A549 treated with ZK216348 at 1 μM for 4 hours (cell line): ENCODE data around the gene TAS2R4. TPM values are rescaled to one million over a fixed set of nuclear protein-coding genes. Genes with fewer than 3 reads are reported as not detected.

Experiments
- total RNA-seq: library from RNA; stranded (reverse); fragments of 200-300 nt; extraction: Qiagen RNA extraction; gene quantifications from 5 replicates; pipeline ENCODE4 v1.2.3, GENCODE V29; 2022; ENCODE audit warnings: low read depth

Gene TAS2R4
- 0.11 to 0.20 TPM (median 0.18 TPM) in 5 replicates for total RNA-seq

GRCh38 chr7:141776374-141776773 lies at the start of gene TAS2R4:
TSS of gene TAS2R4 (plus strand) at chr7:141776674. CDS start at chr7:141778489, 1,815 bp downstream.

GRCh38 chr7:141737836-141738591 lies 38.5 kb upstream of the TAS2R4 start, which contains the start of gene SSBP1:
TSS of gene SSBP1 (plus strand) at chr7:141738358. CDS start at chr7:141739167, 809 bp downstream.

GRCh38 chr7:141763797-141764196 lies 12.7 kb upstream of the TAS2R4 start, which contains the start of gene TAS2R3:
TSS of gene TAS2R3 (plus strand) at chr7:141764097. CDS start at chr7:141764159, 62 bp downstream.

GRCh38 chr7:141789917-141790316 lies 13.4 kb downstream of the TAS2R4 start, which contains the start of gene TAS2R5:
TSS of gene TAS2R5 (plus strand) at chr7:141790217. CDS start at chr7:141790362, 145 bp downstream.

Other genes starting within 250 kb of the TAS2R4 start
- gene AGK, start 225.3 kb upstream of the TAS2R4 start, total RNA-seq = 27.1 to 39.4 TPM (median 29.1 TPM) in 5 replicates
- gene DENND11, start 74.5 kb upstream of the TAS2R4 start, total RNA-seq = 4.9 to 7.3 TPM (median 6.6 TPM) in 5 replicates
- not detected in 5 replicates for gene WEE2, start 68.3 kb upstream of the TAS2R4 start, total RNA-seq
- gene SSBP1, start 38.3 kb upstream of the TAS2R4 start, total RNA-seq = 253 to 392 TPM (median 278 TPM) in 5 replicates
- gene TAS2R3, start 12.6 kb upstream of the TAS2R4 start, total RNA-seq = not detected in 5 replicates
- gene TAS2R5, start 13.5 kb downstream of the TAS2R4 start, total RNA-seq = 0.33 to 0.65 TPM (median 0.47 TPM) in 4 of 5 replicates, not detected in the other
- gene PRSS37, start 64.8 kb downstream of the TAS2R4 start, total RNA-seq = not detected in 5 replicates
- not detected in 5 replicates for gene OR9A4, start 139.7 kb downstream of the TAS2R4 start, total RNA-seq
- not detected in 5 replicates for gene CLEC5A, start 170.3 kb downstream of the TAS2R4 start, total RNA-seq
- not detected in 5 replicates for gene TAS2R38, start 197.1 kb downstream of the TAS2R4 start, total RNA-seq
- 0.33 to 0.67 TPM (median 0.53 TPM) in 5 replicates for gene MGAM, start 219.2 kb downstream of the TAS2R4 start, total RNA-seq